GM11168 (cell line): ENCODE results near the gene OSER1.
"Not testable (repeated sequence)": the region's sequence is repeated elsewhere in the genome, so short reads cannot be mapped to it uniquely, and the experiment has no call there.

Experiments
- in situ Hi-C: fragments of 300-500 bp; cut with MboI; formaldehyde crosslinking; loops from one replicate; pipeline ENCODE4 v1.12.0; 2022; ENCODE audit warnings: low sequenced_read_pairs; ENCODE audit not compliant: unreplicated experiment

Gene OSER1

GRCh38 chr20:44206132-44206531 lies 4.4 kb downstream of the OSER1 start:
- in situ Hi-C loops: loop anchor here (25.0 kb wide), 1 partner anchor 431 kb away; no protein-coding TSS in a partner anchor

GRCh38 chr20:44204832-44205215 lies 5.7 kb downstream of the OSER1 start:
- in situ Hi-C loops: loop anchor here (25.0 kb wide), 1 partner anchor 432 kb away; no protein-coding TSS in a partner anchor

DNA sequence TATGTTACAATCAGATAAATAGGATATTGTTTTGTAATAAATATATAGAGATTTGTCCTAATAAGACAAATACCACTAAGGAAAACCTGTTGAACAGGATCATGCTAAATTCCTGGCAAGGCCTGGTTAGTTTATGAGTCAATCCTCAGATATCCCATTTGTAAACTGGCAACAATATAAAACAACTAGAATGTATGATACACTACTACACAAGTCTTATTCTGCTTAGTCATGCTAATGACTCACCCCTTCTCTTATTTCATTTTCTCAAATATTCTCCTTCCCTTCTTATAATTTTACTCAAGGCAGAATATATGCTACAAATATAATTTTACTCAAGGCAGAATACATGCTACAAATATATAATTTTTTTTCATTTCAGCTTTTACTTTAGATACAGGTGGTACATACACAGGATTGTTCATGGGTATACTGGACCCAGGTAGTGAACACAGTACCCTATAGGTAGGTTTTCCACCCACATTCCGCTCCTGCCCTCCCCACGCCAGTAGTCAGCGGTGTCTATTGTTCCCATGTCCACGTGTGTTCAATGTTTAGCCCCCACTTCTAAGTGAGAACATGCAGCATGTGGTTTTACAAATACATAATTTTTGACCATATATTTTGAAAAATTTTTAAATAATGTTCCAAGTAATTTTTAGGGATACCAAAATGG lies 6.3 kb downstream of the OSER1 start:
- in situ Hi-C loops: loop anchor here (25.0 kb wide), 1 partner anchor 433 kb away; no protein-coding TSS in a partner anchor

DNA sequence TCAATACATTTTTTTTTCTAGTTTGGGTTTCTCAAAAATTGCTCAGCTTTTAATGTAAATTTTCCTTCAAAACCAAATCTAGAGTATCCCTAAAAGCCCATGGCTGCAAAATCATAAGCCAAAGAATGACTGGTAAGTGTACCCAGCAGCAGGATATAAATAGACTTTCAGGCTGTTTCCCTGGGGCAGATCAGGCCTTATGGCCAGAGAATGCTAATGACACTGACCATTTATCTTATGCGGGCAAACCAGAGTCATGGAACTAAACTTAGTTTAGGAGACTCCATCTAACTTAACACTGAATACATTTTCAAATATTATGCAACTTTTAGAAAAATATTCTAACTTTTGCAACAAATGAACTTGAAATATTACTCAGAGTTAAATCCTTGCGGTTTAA lies 7.4 kb downstream of the OSER1 start:
- in situ Hi-C loops: loop anchor here (25.0 kb wide), 1 partner anchor 434 kb away; no protein-coding TSS in a partner anchor

- in situ Hi-C loops: loop anchor here (25.0 kb wide), 1 partner anchor 436 kb away; no protein-coding TSS in a partner anchor
Measured at GRCh38 chr20:44200983-44201382, 9.6 kb downstream of the OSER1 start.

DNA sequence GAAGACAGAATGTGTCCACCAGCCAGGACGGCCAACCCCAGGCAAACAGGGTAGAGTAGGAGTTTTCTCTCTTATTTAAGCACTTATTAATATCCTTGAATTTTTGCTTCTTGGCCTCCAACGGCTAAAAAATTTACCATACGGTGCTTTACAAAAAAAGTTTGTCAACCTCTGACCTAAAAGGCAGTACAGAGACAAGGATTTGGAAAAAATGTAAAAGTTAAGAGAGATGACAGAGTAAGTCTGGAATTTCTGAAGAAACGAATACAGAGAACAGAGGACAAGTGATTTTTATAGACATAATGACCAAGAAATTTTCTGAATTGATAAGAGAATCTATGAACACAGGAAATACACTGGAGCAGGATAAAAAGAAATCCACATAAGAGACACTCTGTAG lies 10.2 kb downstream of the OSER1 start:
- in situ Hi-C loops: loop anchor here (25.0 kb wide), 1 partner anchor 437 kb away; no protein-coding TSS in a partner anchor

DNA sequence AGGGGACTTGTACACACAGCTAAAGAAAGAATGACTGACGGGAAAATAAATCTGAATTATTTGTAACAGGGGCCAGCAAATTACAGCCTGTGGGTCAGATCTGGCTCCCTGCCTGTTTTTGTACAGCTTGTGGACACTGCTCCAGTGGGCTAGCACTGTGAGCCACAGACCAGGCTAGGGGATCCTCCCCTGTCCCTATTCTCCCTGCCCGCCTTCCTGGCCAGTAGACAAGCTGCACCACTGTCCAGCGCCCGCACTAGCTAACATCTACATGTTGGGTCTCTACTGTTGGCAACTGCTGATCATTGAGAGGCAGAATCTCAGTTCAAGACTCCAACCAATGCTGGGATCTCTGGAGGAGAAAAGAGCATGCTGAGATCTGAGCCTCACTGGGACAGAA lies 10.7 kb downstream of the OSER1 start:
- in situ Hi-C loops: loop anchor here (25.0 kb wide), 1 partner anchor 437 kb away; no protein-coding TSS in a partner anchor

- in situ Hi-C loops: no loop called here
Measured at GRCh38 chr20:44198872-44199271, 11.7 kb downstream of the OSER1 start.

DNA sequence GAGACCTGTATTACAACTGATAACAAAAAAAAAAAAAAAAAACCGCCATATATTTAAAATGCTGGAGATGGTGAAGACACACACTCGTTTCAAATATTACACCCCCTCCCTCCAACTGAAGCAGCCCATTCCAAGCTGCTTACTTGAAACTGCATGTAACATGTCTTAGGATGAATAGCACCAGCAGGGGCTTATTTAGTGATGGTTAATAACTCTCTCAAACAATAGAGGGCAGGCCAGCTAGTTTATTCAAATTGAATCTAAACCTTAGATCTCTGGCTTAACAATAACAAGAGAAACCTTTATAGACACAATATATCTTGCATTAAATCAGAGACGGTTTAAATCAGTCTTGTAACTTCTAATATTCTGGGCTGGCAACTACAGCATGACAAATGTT lies 14.3 kb downstream of the OSER1 start:
- in situ Hi-C loops: no loop called here

DNA sequence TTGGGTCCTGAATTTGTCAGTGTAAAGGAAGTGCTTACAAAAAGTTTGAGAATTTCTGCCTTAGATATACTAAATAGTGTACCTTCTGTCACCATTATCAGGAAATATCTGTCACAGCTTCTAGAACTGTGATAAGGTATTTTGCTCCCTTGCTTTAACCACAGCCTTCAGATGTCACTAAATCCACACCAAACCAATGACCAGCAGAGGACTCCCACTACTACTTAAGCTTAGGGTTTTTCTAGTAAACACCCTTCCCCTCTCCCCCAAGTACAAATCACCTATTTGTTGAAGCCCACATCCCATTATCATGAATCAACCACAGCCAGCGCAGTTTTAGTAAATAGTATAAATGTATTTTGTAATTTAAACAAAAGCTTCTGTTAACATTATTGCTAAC lies 15.0 kb downstream of the OSER1 start:
- in situ Hi-C loops: no loop called here

GRCh38 chr20:44193801-44194200 lies 16.8 kb downstream of the OSER1 start:
- in situ Hi-C loops: no loop called here

GRCh38 chr20:44191640-44192039 lies 18.9 kb downstream of the OSER1 start:
- in situ Hi-C loops: not testable (repeated sequence)

- in situ Hi-C loops: not testable (repeated sequence)
Measured at GRCh38 chr20:44190197-44190852, 20.2 kb downstream of the OSER1 start.

DNA sequence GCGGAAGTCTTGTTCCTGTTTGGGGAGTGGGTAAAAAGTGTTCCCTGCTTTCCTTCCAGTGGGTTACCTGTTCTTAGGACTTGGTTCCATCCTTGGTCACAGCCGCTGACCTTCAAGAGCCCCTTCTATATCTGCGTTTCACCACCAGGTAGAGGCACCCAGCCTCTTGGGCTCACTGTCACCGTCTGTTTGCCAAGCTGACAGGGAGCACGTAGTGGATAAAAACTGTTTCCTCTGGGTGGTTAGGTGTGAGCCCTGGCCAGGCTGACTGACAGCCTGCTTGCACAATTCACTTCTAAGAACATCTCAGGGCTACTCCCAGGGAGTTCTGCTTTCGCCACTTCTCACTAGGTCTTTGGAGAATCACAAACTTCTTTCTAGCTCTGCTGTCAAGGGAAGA lies 21.8 kb downstream of the OSER1 start:
- in situ Hi-C loops: loop anchor here (5.0 kb wide), 1 partner anchor 76 kb away; no protein-coding TSS in a partner anchor

GRCh38 chr20:44187772-44188709 lies 22.5 kb downstream of the OSER1 start:
- in situ Hi-C loops: loop anchor here (5.0 kb wide), 1 partner anchor 76 kb away; no protein-coding TSS in a partner anchor

DNA sequence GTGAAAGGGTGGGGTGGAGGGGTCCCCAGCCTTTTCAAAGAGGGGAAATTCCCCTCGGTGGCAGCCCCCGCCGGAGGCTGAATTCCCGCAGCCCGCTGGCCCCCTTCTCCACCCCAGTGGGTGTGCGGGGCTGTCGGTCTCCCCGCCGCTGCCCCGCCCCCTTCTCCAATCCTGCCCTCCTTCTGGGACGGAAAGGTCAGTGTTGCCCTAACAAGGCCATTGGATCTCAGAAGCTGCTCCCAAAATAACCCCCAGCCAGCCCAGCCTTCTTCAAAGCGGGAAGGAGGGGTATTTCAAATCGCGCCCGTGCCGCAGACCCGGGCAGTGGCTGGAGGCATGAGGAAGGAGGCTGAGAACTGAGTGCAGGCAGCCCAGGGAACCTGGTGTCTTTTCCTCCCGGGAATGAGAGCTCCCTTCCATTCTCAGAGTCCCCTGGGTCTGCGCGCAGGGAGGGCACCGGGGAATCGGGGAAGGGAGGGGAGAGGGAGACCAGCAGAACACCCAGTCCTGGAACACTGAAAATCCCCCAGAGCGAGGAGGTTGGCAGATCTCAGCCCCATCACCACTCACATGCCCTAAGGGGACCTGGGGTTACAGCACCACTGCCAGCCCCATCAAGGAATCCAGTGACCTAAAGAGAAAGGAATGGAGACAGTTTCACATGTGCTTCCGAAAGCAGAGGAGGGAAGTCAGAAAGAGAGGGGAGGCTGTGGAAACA lies 23.4 kb downstream of the OSER1 start, which contains the start of gene JPH2:
Gene JPH2 (minus strand): TSS at position 135 of the 718 bp plus-strand sequence. CDS start 483 bp downstream, outside the sequence.
- in situ Hi-C loops: loop anchor here (5.0 kb wide), 1 partner anchor 75 kb away; no protein-coding TSS in a partner anchor

- in situ Hi-C loops: loop anchor here (5.0 kb wide), 1 partner anchor 74 kb away; no protein-coding TSS in a partner anchor
Measured at GRCh38 chr20:44186674-44187053, 23.9 kb downstream of the OSER1 start.

- in situ Hi-C loops: loop anchor here (5.0 kb wide), 1 partner anchor 74 kb away; no protein-coding TSS in a partner anchor
Measured at GRCh38 chr20:44186201-44186600, 24.4 kb downstream of the OSER1 start.

GRCh38 chr20:44185574-44185973 lies 25.0 kb downstream of the OSER1 start:
- in situ Hi-C loops: loop anchor here (5.0 kb wide), 1 partner anchor 73 kb away; no protein-coding TSS in a partner anchor
